IMR-90 (cell line): ENCODE data around the gene MARK2. TPM values are rescaled to one million over a fixed set of nuclear protein-coding genes. Genes with fewer than 3 reads are reported as not detected.

Source experiments
- ATAC-seq: fragments of 200-7000 bp; cut with Tn5 transposase; 2 replicates; pipeline ENCODE4 v1.9.1; 2020; ENCODE audit warnings: low read depth, mild to moderate bottlenecking, moderate library complexity
- BruUV-seq: library from RNA; stranded (reverse); fragments of 400-500 nt; replicated peaks from 2 replicates; lab custom pipeline; 2021; lab: Mats Ljungman, UMichigan
- CTCF ChIA-PET: fragments of 300-600 bp; formaldehyde crosslinking; extraction: SDS; loops from one replicate; lab custom pipeline; 2021; ENCODE audit warnings: antibody characterized with exemption; lab: Yijun Ruan, JAX
- POLR2A ChIA-PET: fragments of 300-600 bp; sonication (Branson Sonifier 250); formaldehyde crosslinking; loops from one replicate; lab custom pipeline; 2022; ENCODE audit warnings: antibody characterized with exemption; ENCODE audit not compliant: unreplicated experiment; lab: Charles Lee
- DNase-seq: peaks from one replicate; pipeline ENCODE4 v3.0.0; 2013
- H2AFZ ChIP-seq: replicated peaks from 2 replicates; pipeline ENCODE3; 2013; ENCODE audit warnings: low read length, mild to moderate bottlenecking; ENCODE audit not compliant: poor library complexity
- H2AK5ac ChIP-seq: 2 replicates; pipeline ENCODE4 v1.6.1; 2013; ENCODE audit warnings: low read depth, low read length, inconsistent platforms
- H2AK9ac ChIP-seq: replicated peaks from 2 replicates; pipeline ENCODE3; 2013; ENCODE audit warnings: mild to moderate bottlenecking, low read depth, low read length, moderate library complexity; ENCODE audit not compliant: poor library complexity
- H2BK120ac ChIP-seq: 2 replicates; pipeline ENCODE4 v1.6.1; 2013; ENCODE audit warnings: low read depth, low read length, inconsistent platforms
- H2BK15ac ChIP-seq: 3 replicates; pipeline ENCODE4 v1.6.1; 2013; ENCODE audit warnings: low read depth, low read length, inconsistent platforms
- H2BK20ac ChIP-seq: 2 replicates; pipeline ENCODE4 v1.6.1; 2013; ENCODE audit warnings: low read depth, mild to moderate bottlenecking, inconsistent platforms, low read length, moderate library complexity
- H2BK5ac ChIP-seq: 2 replicates; pipeline ENCODE4 v1.6.1; 2013; ENCODE audit warnings: mild to moderate bottlenecking, low read depth, low read length, inconsistent platforms; ENCODE audit not compliant: poor library complexity, severe bottlenecking
- H3K14ac ChIP-seq: replicated peaks from 2 replicates; pipeline ENCODE4 v1.6.1; 2013; ENCODE audit warnings: low read depth, low read length, inconsistent platforms
- H3K18ac ChIP-seq: 2 replicates; pipeline ENCODE4 v1.6.1; 2013; ENCODE audit warnings: low read depth, low read length, control low read depth
- H3K23ac ChIP-seq: 2 replicates; pipeline ENCODE4 v1.6.1; 2013; ENCODE audit warnings: low read depth, low read length, inconsistent platforms
- H3K27ac ChIP-seq: 2 replicates; pipeline ENCODE4 v1.5.1; 2013; ENCODE audit warnings: mild to moderate bottlenecking, control low read depth, low read length; ENCODE audit not compliant: insufficient read depth
- H3K27me3 ChIP-seq: 2 replicates; pipeline ENCODE4 v1.6.1; 2013; ENCODE audit warnings: low read length; ENCODE audit not compliant: control insufficient read depth, insufficient read depth
- H3K36me3 ChIP-seq: 2 replicates; pipeline ENCODE4 v1.6.1; 2013; ENCODE audit warnings: low read length, mixed read lengths; ENCODE audit not compliant: control insufficient read depth, insufficient read depth
- H3K4ac ChIP-seq: 2 replicates; pipeline ENCODE4 v1.6.1; 2013; ENCODE audit warnings: low read depth, low read length, inconsistent platforms
- H3K4me1 ChIP-seq: 2 replicates; pipeline ENCODE4 v1.6.1; 2013; ENCODE audit warnings: low read length, mixed read lengths; ENCODE audit not compliant: control insufficient read depth, insufficient read depth
- H3K4me2 ChIP-seq: 2 replicates; pipeline ENCODE4 v1.6.1; 2013; ENCODE audit warnings: low read depth, mild to moderate bottlenecking, control low read depth, low read length, moderate library complexity
- H3K4me3 ChIP-seq: 2 replicates; pipeline ENCODE4 v1.5.1; 2013; ENCODE audit warnings: low read depth, mild to moderate bottlenecking, control low read depth, low read length, moderate library complexity; ENCODE audit not compliant: insufficient read depth
- H3K56ac ChIP-seq: 2 replicates; pipeline ENCODE4 v1.6.1; 2013; ENCODE audit warnings: low read length, inconsistent platforms; ENCODE audit not compliant: insufficient read depth; ENCODE audit errors: extremely low read depth
- H3K79me1 ChIP-seq, 2 experiments: 2 replicates each; pipeline ENCODE4 v1.6.1; 2013; ENCODE audit warnings: low read length in 2 of 2, inconsistent platforms in 1 of 2, low read depth in 1 of 2
- H3K9ac ChIP-seq: 2 replicates; pipeline ENCODE4 v1.6.1; 2013; ENCODE audit warnings: low read depth, low read length, control low read depth
- H3K9me1 ChIP-seq: 2 replicates; pipeline ENCODE4 v1.6.1; 2013; ENCODE audit warnings: low read length, inconsistent platforms; ENCODE audit not compliant: insufficient read depth
- H3K9me3 ChIP-seq: 2 replicates; pipeline ENCODE4 v1.6.1; 2013; ENCODE audit warnings: low read length; ENCODE audit not compliant: control insufficient read depth, insufficient read depth
- H4K20me1 ChIP-seq: 2 replicates; pipeline ENCODE4 v1.6.1; 2013; ENCODE audit warnings: low read length, inconsistent platforms; ENCODE audit not compliant: insufficient read depth
- H4K5ac ChIP-seq: 2 replicates; pipeline ENCODE4 v1.6.1; 2013; ENCODE audit warnings: mild to moderate bottlenecking, low read depth, low read length, control low read depth
- H4K8ac ChIP-seq, 2 experiments: 2 replicates each; pipeline ENCODE4 v1.6.1; 2013; ENCODE audit warnings: low read depth in 2 of 2, low read length in 2 of 2, control low read depth in 1 of 2, inconsistent platforms in 1 of 2
- H4K91ac ChIP-seq: 2 replicates; pipeline ENCODE4 v1.6.1; 2013; ENCODE audit warnings: low read depth, low read length, inconsistent platforms; ENCODE audit not compliant: insufficient read depth
- MAFK ChIP-seq: IDR thresholded peaks from 2 replicates; pipeline ENCODE4 v1.6.1; 2012; ENCODE audit warnings: low read depth, low read length, improper control_type of control experiment
- NFE2L2 ChIP-seq: fragments of 150-350 bp; IDR thresholded peaks from 2 replicates; pipeline ENCODE4 v1.6.1; 2016; ENCODE audit warnings: low read depth, mild to moderate bottlenecking, low read length
- POLR2A ChIP-seq: IDR thresholded peaks from 2 replicates; pipeline ENCODE4 v1.6.1; 2012; ENCODE audit warnings: mild to moderate bottlenecking, low read depth, low read length
- RCOR1 ChIP-seq: IDR thresholded peaks from 2 replicates; pipeline ENCODE4 v1.6.1; 2012; ENCODE audit warnings: mild to moderate bottlenecking, low read length, improper control_type of control experiment; ENCODE audit not compliant: insufficient replicate concordance
- USF2 ChIP-seq: fragments of 150-350 bp; IDR thresholded peaks from 2 replicates; pipeline ENCODE4 v1.6.1; 2017; ENCODE audit warnings: mild to moderate bottlenecking, antibody characterized with exemption, low read length, low read depth
- whole genome bisulfite sequencing, 2 experiments: methylation state at CpG; one replicate each; pipeline versions ENCODE4 v1.1.5 to v1.1.7; 2013; ENCODE audit warnings: missing lambda C conversion rate in 2 of 2; ENCODE audit not compliant: insufficient read length in 1 of 2; ENCODE audit errors: extremely low coverage in 2 of 2; 5-methylcytosine and 5-hydroxymethylcytosine counted together
- dilution Hi-C: fragments of 300-500 bp; cut with HindIII; formaldehyde crosslinking; loops from one replicate; pipeline ENCODE4 v1.14.3; 2018; ENCODE audit warnings: low sequenced_read_pairs; ENCODE audit not compliant: unreplicated experiment
- in situ Hi-C: fragments of 300-500 bp; cut with MboI; formaldehyde crosslinking; loops from 3 replicates; pipeline ENCODE4 v1.14.3; 2019; ENCODE audit warnings: low sequenced_read_pairs, inconsistent platforms, mixed read lengths
- intact Hi-C: fragments of 100-400 bp; cut with micrococcal nuclease; formaldehyde crosslinking; loops from 2 replicates; pipeline ENCODE4 v1.10.0; 2022
- polyA plus RNA-seq, 3 experiments: library from polyadenylated mRNA; depleted of rRNA; stranded (reverse); fragments of >200 nt; gene quantifications; 2 replicates each; pipeline ENCODE4 v1.2.3, GENCODE V29; 2012; ENCODE audit warnings: low replicate concordance in 1 of 3
- total RNA-seq: library from RNA; depleted of rRNA; stranded (reverse); fragments of >200 nt; gene quantifications from 2 replicates; pipeline ENCODE4 v1.2.3, GENCODE V29; 2012

The MARK2 gene
- total and polyA plus RNA-seq, 2 of the 4 experiments (the other 2 are of a cell fraction) = 6.6 to 17.3 TPM

- Histone ChIP-seq H3K9me3 (peaks cover 9% of the 10 kb centered on the region), H3K27me3 (no peaks in the 10 kb centered on the region), H3K18ac (peak overlapping the region; percentile 70; the same call in 1 of the 2 replicates), H3K27ac (no peak overlapping the region), H3K4ac (no peak overlapping the region), H2AK5ac (no peak overlapping the region), H3K23ac (no peak overlapping the region), H2AK9ac (no peak overlapping the region), H3K56ac (no peak overlapping the region), H2BK120ac (no peak overlapping the region), H4K8ac (no peak overlapping the region), H2AFZ (no peak overlapping the region), H4K91ac (no peak overlapping the region), H3K9ac (no peak overlapping the region), H2BK15ac (no peak overlapping the region), H3K4me2 (no peak overlapping the region), H2BK20ac (no peak overlapping the region), H3K4me1 (no peaks in the 10 kb centered on the region), H3K14ac (no peak overlapping the region), H3K36me3 (no peaks in the 10 kb centered on the region), H3K9me1 (no peaks in the 10 kb centered on the region), H3K4me3 (no peak overlapping the region), H3K79me1 (no peaks in the 10 kb centered on the region), H4K5ac (peak overlapping the region; percentile 40; the same call in 1 of the 2 replicates), H2BK5ac (peak overlapping the region; percentile 39), H4K20me1 (no peaks in the 10 kb centered on the region)
- TF ChIP-seq MAFK (no peak), POLR2A (no peak), NFE2L2 (no peak), USF2 (no peak), RCOR1 (peak; percentile 64)
- no TSS peak for BruUV-seq
- ChIA-PET CTCF (no interaction called here), POLR2A (no interaction called here)
- intact Hi-C loops = no loop called here
- no CpG with 5 or more reads among the region's 6 CpGs for WGBS, 2 experiments
- DNase-seq (no peak), ATAC-seq (no peak)
- dilution Hi-C loops = no loop called here
- in situ Hi-C loops = no loop called here
Measured at GRCh38 chr11:63791495-63792167, 47.3 kb upstream of the MARK2 start.
